ENCODE data around the gene TMEM87B. TPM values are rescaled to one million over a fixed set of nuclear protein-coding genes. Genes with fewer than 3 reads are reported as not detected.

The TMEM87B gene
- total RNA-seq, 1 experiment from 2014 or later, result 10.5 TPM

DNA sequence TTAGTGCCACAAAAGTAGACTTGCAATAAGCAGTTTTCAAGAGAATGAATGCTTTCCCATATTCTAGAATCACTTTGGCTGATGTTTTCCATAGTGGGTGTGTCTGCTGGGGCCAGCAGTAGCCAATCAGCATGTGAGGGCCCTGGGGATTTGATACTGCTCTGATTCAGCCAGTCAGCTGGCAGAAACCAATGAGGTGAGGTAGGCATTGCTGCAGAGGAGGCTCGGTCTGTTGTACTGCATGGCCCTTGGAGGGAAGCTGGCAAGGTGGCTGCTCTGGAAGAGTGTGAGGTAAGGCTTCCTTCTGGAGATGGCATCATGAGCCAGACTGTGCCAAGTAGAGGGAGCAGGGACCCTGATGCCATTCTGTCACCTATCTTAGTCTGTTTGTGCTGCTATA, 22.7 kb downstream of the TMEM87B start:
- Histone ChIP-seq H2BK20ac (ENCODE audit: low read depth, low read length, poor library complexity, severe bottlenecking) (no peak overlapping the region), H2BK120ac (ENCODE audit: low read depth, low read length, poor library complexity, severe bottlenecking) (no peak overlapping the region), H3K9me3 (ENCODE audit: control insufficient read depth, low read depth, low read length) (no peaks in the 10 kb centered on the region), H4K91ac (ENCODE audit: insufficient read length, low read depth, low read length) (no peak overlapping the region), H3K9ac (ENCODE audit: extremely low read depth, insufficient read length, low read length) (no peak overlapping the region), H4K8ac (replicated peaks; ENCODE audit: insufficient read length, low read depth, low read length) (no peak overlapping the region), H3K23ac (ENCODE audit: insufficient read length, low read depth, low read length) (no peak overlapping the region), H3K56ac (ENCODE audit: insufficient read length, low read depth, low read length) (no peak overlapping the region), H4K20me1 (ENCODE audit: control insufficient read depth, insufficient read depth, insufficient read length) (no peaks in the 10 kb centered on the region), H2BK12ac (ENCODE audit: insufficient read length, low read depth, low read length) (no peak overlapping the region), H3K4ac (ENCODE audit: low read depth, low read length) (no peak overlapping the region), H2BK15ac (ENCODE audit: low read depth, low read length) (no peak overlapping the region), H3K4me1 (ENCODE audit: insufficient read depth, low read length) (peaks cover 2% of the 10 kb centered on the region; the same call in 1 of the 2 replicates), H3K18ac (ENCODE audit: insufficient read length, low read depth, low read length) (no peak overlapping the region), H2AFZ (ENCODE audit: low read length) (no peak overlapping the region), H3K79me2 (ENCODE audit: insufficient read depth, low read length) (no peaks in the 10 kb centered on the region), H2AK5ac (ENCODE audit: insufficient read length, low read length) (no peak overlapping the region), H2BK5ac (ENCODE audit: insufficient read length, low read length) (no peak overlapping the region), H3K4me2 (ENCODE audit: insufficient read depth, insufficient read length, low read length) (no peak overlapping the region), H3K27ac (ENCODE audit: insufficient read length, low read depth, low read length) (no peak overlapping the region), H4K5ac (ENCODE audit: insufficient read length, low read depth, low read length) (no peak overlapping the region), H3K23me2 (ENCODE audit: insufficient read length, low read depth, low read length, poor library complexity, severe bottlenecking) (no peaks in the 10 kb centered on the region), H3K14ac (ENCODE audit: insufficient read depth, low read length) (no peak overlapping the region), H3T11ph (ENCODE audit: low read length) (no peak overlapping the region), H3K27me3 (ENCODE audit: insufficient read depth, low read length) (no peaks in the 10 kb centered on the region), H3K79me1 (ENCODE audit: insufficient read depth, low read depth, low read length, poor library complexity, severe bottlenecking) (no peaks in the 10 kb centered on the region)
- TF ChIP-seq, protein P1, sequence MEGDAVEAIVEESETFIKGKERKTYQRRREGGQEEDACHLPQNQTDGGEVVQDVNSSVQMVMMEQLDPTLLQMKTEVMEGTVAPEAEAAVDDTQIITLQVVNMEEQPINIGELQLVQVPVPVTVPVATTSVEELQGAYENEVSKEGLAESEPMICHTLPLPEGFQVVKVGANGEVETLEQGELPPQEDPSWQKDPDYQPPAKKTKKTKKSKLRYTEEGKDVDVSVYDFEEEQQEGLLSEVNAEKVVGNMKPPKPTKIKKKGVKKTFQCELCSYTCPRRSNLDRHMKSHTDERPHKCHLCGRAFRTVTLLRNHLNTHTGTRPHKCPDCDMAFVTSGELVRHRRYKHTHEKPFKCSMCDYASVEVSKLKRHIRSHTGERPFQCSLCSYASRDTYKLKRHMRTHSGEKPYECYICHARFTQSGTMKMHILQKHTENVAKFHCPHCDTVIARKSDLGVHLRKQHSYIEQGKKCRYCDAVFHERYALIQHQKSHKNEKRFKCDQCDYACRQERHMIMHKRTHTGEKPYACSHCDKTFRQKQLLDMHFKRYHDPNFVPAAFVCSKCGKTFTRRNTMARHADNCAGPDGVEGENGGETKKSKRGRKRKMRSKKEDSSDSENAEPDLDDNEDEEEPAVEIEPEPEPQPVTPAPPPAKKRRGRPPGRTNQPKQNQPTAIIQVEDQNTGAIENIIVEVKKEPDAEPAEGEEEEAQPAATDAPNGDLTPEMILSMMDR (conservative IDR thresholded peaks at IDR 0.05), result no peak
- H3K4me3 Mint-ChIP-seq, result no peak overlapping the region
- no peaks in the 10 kb centered on the region for H3K9me3 Mint-ChIP-seq
- WGBS (ENCODE audit: extremely low coverage, insufficient read length, low lambda C conversion rate), result no CpG with 5 or more reads among the region's 1 CpG
- no peak overlapping the region for H3K27ac Mint-ChIP-seq
- peaks cover 0 to 7% of the 10 kb centered on the region in 2 experiments; a peak in 2 of 4 replicates for H3K4me1 Mint-ChIP-seq
- H3K36me3 Mint-ChIP-seq (ENCODE audit: insufficient read depth in 1 of 3, low read depth in 3 of 3), result peaks cover 6 to 24% (median 24%) of the 10 kb centered on the region in 3 experiments
- no peaks in the 10 kb centered on the region for H3K27me3 Mint-ChIP-seq (ENCODE audit: low read depth)
- peak; percentile 52 for DNase-seq
